ENCODE measurements around the gene PCDHA8. TPM values are rescaled to one million over a fixed set of nuclear protein-coding genes. Genes with fewer than 3 reads are reported as not detected.

Gene PCDHA8
- total and polyA plus RNA-seq, 4 donors: 0.14 to 0.37 (median 0.23) TPM; not detected in 1

GRCh38 chr5:140855772-140856674, 15.0 kb downstream of the PCDHA8 start, which contains the start of gene PCDHA10:
TSS of gene PCDHA10 (plus strand) at chr5:140855897. CDS start at chr5:140856049, 152 bp downstream.
- no peaks in the 10 kb centered on the region for H3K4me1 ChIP-seq (ENCODE audit: control insufficient read depth in 5 of 5, insufficient read depth in 5 of 5, low read length in 5 of 5)
- DNase-seq (peak in 2 of 3 donors; percentile 20 to 24), ATAC-seq (ENCODE audit: insufficient read depth, low FRiP score) (no peak)

GRCh38 chr5:140857177-140857986, 16.4 kb downstream of the PCDHA8 start:
- no peak for ATAC-seq (ENCODE audit: insufficient read depth, low FRiP score)
- no peak overlapping the region for H3K27ac ChIP-seq (ENCODE audit: low read depth in 1 of 2, low read length in 1 of 2)
- no peak for TF ChIP-seq CTCF (IDR thresholded peaks at IDR 0.05; ENCODE audit: control extremely low read depth, extremely low read depth)
- H3K9ac ChIP-seq (ENCODE audit: insufficient read depth in 1 of 2, low read length in 2 of 2): no peak overlapping the region
- no peaks in the 10 kb centered on the region for H3K4me1 ChIP-seq (ENCODE audit: control insufficient read depth in 5 of 5, insufficient read depth in 5 of 5, low read length in 5 of 5)
- H3K27me3 ChIP-seq (ENCODE audit: control insufficient read depth in 3 of 3, insufficient read depth in 3 of 3, low read length in 2 of 3): no peaks in the 10 kb centered on the region
- no peak for DNase-seq
- H3K36me3 ChIP-seq (ENCODE audit: control insufficient read depth in 4 of 4, insufficient read depth in 4 of 4, low read length in 4 of 4): no peaks in the 10 kb centered on the region
- 58% methylated on average over 68 of the region's 94 CpGs; no CpG with 5 or more reads in 1 of the 2 donors for WGBS, 2 donors
- peaks cover 0 to 9% (median 4%) of the 10 kb centered on the region in 4 donors for H3K9me3 ChIP-seq (ENCODE audit: control insufficient read depth in 4 of 4, insufficient read depth in 3 of 4, low read length in 3 of 4)
- no peak overlapping the region for H3K4me3 ChIP-seq

More at GRCh38 chr5:140855772-140856674, 15.0 kb downstream of the PCDHA8 start, which contains the start of gene PCDHA10:
- no peak for TF ChIP-seq CTCF (IDR thresholded peaks at IDR 0.05; ENCODE audit: control extremely low read depth, extremely low read depth)
- H3K4me3 ChIP-seq: no peak within 1 kb of the TSS
- H3K9ac ChIP-seq (ENCODE audit: insufficient read depth in 1 of 2, low read length in 2 of 2): no peak within 1 kb of the TSS
- WGBS, 2 donors: 27% methylated on average over 37 of the region's 44 CpGs; no CpG with 5 or more reads in 1 of the 2 donors
- H3K27ac ChIP-seq (ENCODE audit: low read depth in 1 of 2, low read length in 1 of 2): no peak within 1 kb of the TSS
- H3K36me3 ChIP-seq (ENCODE audit: control insufficient read depth in 4 of 4, insufficient read depth in 4 of 4, low read length in 4 of 4): no peaks in the 10 kb centered on the region
- no peaks in the 10 kb centered on the region for H3K27me3 ChIP-seq (ENCODE audit: control insufficient read depth in 3 of 3, insufficient read depth in 3 of 3, low read length in 2 of 3)
- peaks cover 0 to 6% (median 0%) of the 10 kb centered on the region in 4 donors for H3K9me3 ChIP-seq (ENCODE audit: control insufficient read depth in 4 of 4, insufficient read depth in 3 of 4, low read length in 3 of 4)

- Histone ChIP-seq H3K4me3 (no peak overlapping the region), H3K9ac (ENCODE audit: insufficient read depth in 1 of 2, low read length in 2 of 2) (no peak overlapping the region), H3K27ac (ENCODE audit: low read depth in 1 of 2, low read length in 1 of 2) (no peak overlapping the region), H3K36me3 (ENCODE audit: control insufficient read depth in 4 of 4, insufficient read depth in 4 of 4, low read length in 4 of 4) (no peaks in the 10 kb centered on the region), H3K27me3 (ENCODE audit: control insufficient read depth in 3 of 3, insufficient read depth in 3 of 3, low read length in 2 of 3) (peaks cover 0 to under 1% (median 0%) of the 10 kb centered on the region in 3 donors), H3K4me1 (ENCODE audit: control insufficient read depth in 5 of 5, insufficient read depth in 5 of 5, low read length in 5 of 5) (no peaks in the 10 kb centered on the region), H3K9me3 (ENCODE audit: control insufficient read depth in 4 of 4, insufficient read depth in 3 of 4, low read length in 3 of 4) (peaks cover 0 to 14% (median 4%) of the 10 kb centered on the region in 4 donors)
- no peak for TF ChIP-seq CTCF (IDR thresholded peaks at IDR 0.05; ENCODE audit: control extremely low read depth, extremely low read depth)
- DNase-seq: no peak
- WGBS, 2 donors: 55% methylated on average over 21 of the region's 22 CpGs; no CpG with 5 or more reads in 1 of the 2 donors
- ATAC-seq (ENCODE audit: insufficient read depth, low FRiP score): no peak
Observed at GRCh38 chr5:140857987-140858240, 16.9 kb downstream of the PCDHA8 start.

All from lung (tissue), 12 donors.